Smooth muscle cell (in vitro differentiated cells): Measurements from ENCODE around the gene GABRG3. TPM values are rescaled to one million over a fixed set of nuclear protein-coding genes. Genes with fewer than 3 reads are reported as not detected.
A peak's percentile ranks its signal among the peaks of the same experiment; 100 is the strongest.

Source experiments
- DNase-seq: peaks from one replicate; lab custom pipeline; 2025; ENCODE audit not compliant: unreplicated experiment; lab: John Stamatoyannopoulos, UW
- H2AFZ ChIP-seq: fragments of 200-600 bp; sonication (generic); 2 replicates; pipeline ENCODE4 v1.6.0; 2016; ENCODE audit warnings: antibody characterized with exemption, low read depth, mild to moderate bottlenecking
- H3F3A ChIP-seq: fragments of 200-600 bp; sonication (generic); 2 replicates; pipeline ENCODE4 v1.6.0; 2017; ENCODE audit warnings: antibody characterized with exemption, low read depth
- H3K27ac ChIP-seq: fragments of 200-600 bp; sonication (generic); 2 replicates; pipeline ENCODE4 v1.5.1; 2016; ENCODE audit warnings: low read depth, mild to moderate bottlenecking
- H3K27me3 ChIP-seq: fragments of 200-600 bp; sonication (generic); 2 replicates; pipeline ENCODE4 v1.6.1; 2016; ENCODE audit warnings: low read depth, mild to moderate bottlenecking
- H3K36me3 ChIP-seq: fragments of 200-600 bp; sonication (generic); 2 replicates; pipeline ENCODE4 v1.5.1; 2016; ENCODE audit warnings: low read depth
- H3K4me1 ChIP-seq: fragments of 200-600 bp; sonication (generic); 2 replicates; pipeline ENCODE4 v1.5.1; 2016; ENCODE audit warnings: low read depth
- H3K4me2 ChIP-seq: fragments of 200-600 bp; sonication (generic); 2 replicates; pipeline ENCODE4 v1.6.0; 2016; ENCODE audit warnings: mild to moderate bottlenecking
- H3K4me3 ChIP-seq: fragments of 200-600 bp; sonication (generic); 2 replicates; pipeline ENCODE4 v1.5.1; 2016; ENCODE audit warnings: mild to moderate bottlenecking
- H3K79me2 ChIP-seq: fragments of 200-600 bp; sonication (generic); 2 replicates; pipeline ENCODE4 v1.6.0; 2016; ENCODE audit warnings: low read depth, mild to moderate bottlenecking
- H3K9ac ChIP-seq: fragments of 200-600 bp; sonication (generic); 2 replicates; pipeline ENCODE4 v1.6.0; 2016; ENCODE audit warnings: low read depth
- H3K9me3 ChIP-seq: fragments of 200-600 bp; sonication (generic); replicated peaks from 2 replicates; pipeline ENCODE4 v1.5.1; 2016; ENCODE audit warnings: low read depth
- H4K20me1 ChIP-seq: fragments of 200-600 bp; sonication (generic); 2 replicates; pipeline ENCODE4 v1.6.0; 2016; ENCODE audit warnings: low read depth
- WGBS: methylation state at CpG from one replicate; pipeline ENCODE4 v1.1.7; 2016; ENCODE audit warnings: low lambda C conversion rate; 5-methylcytosine and 5-hydroxymethylcytosine counted together
- polyA plus RNA-seq: library from polyadenylated mRNA; unstranded; fragments of >200 nt; fragmentation: Nextera tagmentation; extraction: Ambion mirVana; gene quantifications from 2 replicates; pipeline ENCODE4 v1.2.1, GENCODE V29; 2016
- total RNA-seq: library from RNA; depleted of rRNA; stranded (reverse); fragments of >200 nt; gene quantifications from 2 replicates; pipeline ENCODE4 v1.2.3, GENCODE V29; 2014
- TF ChIP-seq, protein P1 (sequence below): fragments of 200-600 bp; sonication (generic); IDR thresholded peaks from 2 replicates; pipeline ENCODE4 v1.5.1; 2017; ENCODE audit warnings: borderline replicate concordance, mild to moderate bottlenecking, antibody characterized with exemption; ENCODE audit not compliant: insufficient read depth, poor library complexity, severe bottlenecking

GABRG3 gene
- total and polyA plus RNA-seq, 2 experiments from 2014 or later: under 0.01 TPM; not detected in 1

DNA sequence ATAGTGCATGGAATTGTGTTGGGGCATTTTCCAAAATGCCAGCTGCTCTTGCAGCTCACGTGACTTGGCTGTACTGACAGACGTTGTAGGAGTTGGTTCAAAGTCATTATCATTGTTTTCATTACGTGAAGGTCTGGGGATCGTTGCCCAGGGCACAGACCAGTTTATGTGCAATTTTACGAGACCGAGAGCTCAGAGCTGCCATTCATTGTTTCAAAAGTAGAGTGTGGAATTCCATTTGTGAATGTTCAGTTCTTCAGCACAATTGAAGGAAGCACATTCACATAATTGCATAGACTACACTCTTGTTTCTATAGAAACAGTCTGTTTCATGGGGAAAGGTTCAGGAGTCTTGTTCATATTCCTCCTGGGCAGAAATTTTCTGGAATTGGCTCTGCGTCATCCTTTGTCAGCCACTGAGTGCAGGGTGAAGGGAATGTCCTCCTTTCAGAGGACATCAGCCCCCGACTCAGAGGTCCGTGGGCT is 54.5 kb downstream of the GABRG3 start:
- peak overlapping the region; percentile 19 for H2AFZ ChIP-seq
- no peak overlapping the region for H3K27ac ChIP-seq
- TF ChIP-seq, protein P1, sequence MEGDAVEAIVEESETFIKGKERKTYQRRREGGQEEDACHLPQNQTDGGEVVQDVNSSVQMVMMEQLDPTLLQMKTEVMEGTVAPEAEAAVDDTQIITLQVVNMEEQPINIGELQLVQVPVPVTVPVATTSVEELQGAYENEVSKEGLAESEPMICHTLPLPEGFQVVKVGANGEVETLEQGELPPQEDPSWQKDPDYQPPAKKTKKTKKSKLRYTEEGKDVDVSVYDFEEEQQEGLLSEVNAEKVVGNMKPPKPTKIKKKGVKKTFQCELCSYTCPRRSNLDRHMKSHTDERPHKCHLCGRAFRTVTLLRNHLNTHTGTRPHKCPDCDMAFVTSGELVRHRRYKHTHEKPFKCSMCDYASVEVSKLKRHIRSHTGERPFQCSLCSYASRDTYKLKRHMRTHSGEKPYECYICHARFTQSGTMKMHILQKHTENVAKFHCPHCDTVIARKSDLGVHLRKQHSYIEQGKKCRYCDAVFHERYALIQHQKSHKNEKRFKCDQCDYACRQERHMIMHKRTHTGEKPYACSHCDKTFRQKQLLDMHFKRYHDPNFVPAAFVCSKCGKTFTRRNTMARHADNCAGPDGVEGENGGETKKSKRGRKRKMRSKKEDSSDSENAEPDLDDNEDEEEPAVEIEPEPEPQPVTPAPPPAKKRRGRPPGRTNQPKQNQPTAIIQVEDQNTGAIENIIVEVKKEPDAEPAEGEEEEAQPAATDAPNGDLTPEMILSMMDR: no peak
- H3F3A ChIP-seq: no peaks in the 10 kb centered on the region
- no peak overlapping the region for H3K9ac ChIP-seq
- no peaks in the 10 kb centered on the region for H3K4me1 ChIP-seq
- no peaks in the 10 kb centered on the region for H3K79me2 ChIP-seq
- no peak for DNase-seq
- no peak overlapping the region for H3K4me2 ChIP-seq
- H3K9me3 ChIP-seq: no peaks in the 10 kb centered on the region
- no peaks in the 10 kb centered on the region for H3K27me3 ChIP-seq
- H4K20me1 ChIP-seq: no peaks in the 10 kb centered on the region
- H3K4me3 ChIP-seq: no peak overlapping the region
- 36% methylated on average over 9 of the region's 9 CpGs for WGBS
- no peaks in the 10 kb centered on the region for H3K36me3 ChIP-seq

DNA sequence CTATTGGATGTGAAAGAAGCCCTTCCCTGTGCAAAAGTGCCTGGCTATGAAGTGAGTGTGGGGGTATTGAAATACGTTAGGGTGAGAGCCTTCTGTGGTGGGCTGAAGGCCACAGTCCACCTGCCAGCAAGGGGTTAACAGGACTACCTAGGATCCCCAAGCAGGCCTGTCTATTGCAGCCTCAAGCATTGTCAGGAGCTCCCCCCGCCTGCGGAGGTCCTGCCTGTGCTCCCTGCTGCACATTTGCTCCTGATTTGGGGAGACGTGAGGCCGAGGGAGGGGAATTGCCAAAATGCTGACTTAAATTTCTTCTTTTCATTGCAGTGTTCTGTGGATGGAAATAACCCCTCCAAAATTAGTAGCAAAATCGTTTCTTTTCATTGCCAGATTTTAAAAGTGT is 56.2 kb downstream of the GABRG3 start:
- no peaks in the 10 kb centered on the region for H3F3A ChIP-seq
- no peak overlapping the region for H3K4me3 ChIP-seq

DNA sequence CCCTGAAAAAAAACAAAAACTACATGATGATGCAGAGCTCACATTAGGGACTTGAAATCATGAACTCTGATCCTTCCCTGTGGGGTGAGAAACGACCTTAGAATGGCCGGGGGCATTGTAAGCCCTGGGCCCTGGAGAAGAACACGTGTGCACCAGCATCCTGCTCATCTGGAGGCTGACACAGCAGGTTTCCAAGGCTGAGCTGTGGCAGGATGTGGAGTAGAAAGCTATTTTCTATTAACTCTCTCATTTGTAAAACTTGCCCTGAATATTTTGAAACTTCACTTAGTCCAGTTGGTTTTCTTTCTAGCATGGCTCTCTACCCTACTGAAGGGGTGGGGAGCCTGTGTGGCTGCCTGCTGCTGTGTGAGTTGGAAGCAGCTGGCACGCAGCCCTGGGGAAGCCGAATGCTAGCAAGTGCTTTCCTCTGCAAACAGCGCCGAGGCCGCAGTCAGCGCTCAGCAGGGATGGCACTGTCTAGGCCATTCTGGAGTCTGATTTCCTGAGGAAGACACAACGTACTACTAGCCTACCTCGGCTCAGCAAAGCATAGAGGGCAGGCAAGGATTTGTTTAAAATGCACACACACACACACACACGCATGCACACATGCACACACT is 58.0 kb downstream of the GABRG3 start:
- H3K4me2 ChIP-seq: no peak overlapping the region
- H3K9ac ChIP-seq: no peak overlapping the region
- H3K27me3 ChIP-seq: no peaks in the 10 kb centered on the region
- no peak overlapping the region for H3K4me3 ChIP-seq
- no peak for DNase-seq
- H2AFZ ChIP-seq: no peak overlapping the region
- no peaks in the 10 kb centered on the region for H3F3A ChIP-seq
- no peaks in the 10 kb centered on the region for H4K20me1 ChIP-seq
- H3K4me1 ChIP-seq: no peaks in the 10 kb centered on the region
- H3K79me2 ChIP-seq: no peaks in the 10 kb centered on the region
- H3K9me3 ChIP-seq: no peaks in the 10 kb centered on the region
- TF ChIP-seq, protein P1: no peak
- 90% methylated on average over 12 of the region's 12 CpGs for WGBS
- no peak overlapping the region for H3K27ac ChIP-seq
- H3K36me3 ChIP-seq: no peaks in the 10 kb centered on the region

More for the DNA sequence above, 56.2 kb downstream of the GABRG3 start:
- Histone ChIP-seq H2AFZ (no peak overlapping the region), H3K36me3 (no peaks in the 10 kb centered on the region), H3K9ac (no peak overlapping the region), H3K4me2 (no peak overlapping the region), H3K79me2 (no peaks in the 10 kb centered on the region), H3K9me3 (no peaks in the 10 kb centered on the region), H3K27ac (no peak overlapping the region), H3K4me1 (no peaks in the 10 kb centered on the region), H3K27me3 (no peaks in the 10 kb centered on the region), H4K20me1 (no peaks in the 10 kb centered on the region)
- TF ChIP-seq, protein P1: no peak
- no peak for DNase-seq
- 74% methylated on average over 6 of the region's 6 CpGs for WGBS

DNA sequence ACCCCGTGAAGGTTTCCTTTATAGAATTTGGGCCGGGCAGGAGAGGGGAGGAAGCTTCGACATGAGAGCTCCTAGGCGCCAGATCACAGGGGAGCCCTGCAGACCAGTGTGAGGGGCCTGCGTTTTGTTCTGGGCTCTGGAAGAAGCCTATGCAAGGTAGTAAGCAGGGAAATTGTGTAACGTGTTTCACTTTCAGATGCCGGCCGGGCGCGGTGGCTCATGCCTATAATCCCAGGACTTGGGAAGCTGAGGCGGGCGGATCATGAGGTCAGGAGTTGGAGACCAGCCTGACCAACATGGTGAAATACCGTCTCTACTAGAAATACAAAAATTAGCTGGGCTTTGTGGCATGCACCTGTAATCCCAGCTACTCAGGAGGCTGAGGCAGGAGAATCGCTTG is 65.2 kb downstream of the GABRG3 start:
- Histone ChIP-seq H3K9ac (no peak overlapping the region), H3K4me1 (no peaks in the 10 kb centered on the region), H3K27me3 (no peaks in the 10 kb centered on the region), H3F3A (no peaks in the 10 kb centered on the region), H3K36me3 (no peaks in the 10 kb centered on the region), H3K9me3 (no peaks in the 10 kb centered on the region), H2AFZ (no peak overlapping the region), H4K20me1 (no peaks in the 10 kb centered on the region), H3K4me3 (no peak overlapping the region), H3K27ac (no peak overlapping the region), H3K4me2 (no peak overlapping the region), H3K79me2 (no peaks in the 10 kb centered on the region)
- WGBS: 94% methylated on average over 14 of the region's 14 CpGs
- TF ChIP-seq, protein P1: no peak
- no peak for DNase-seq
